Smooth muscle cell (in vitro differentiated cells): ENCODE results near the gene RBM44. TPM values are rescaled to one million over a fixed set of nuclear protein-coding genes. Genes with fewer than 3 reads are reported as not detected.

Experiments
- DNase-seq: peaks from one replicate; lab custom pipeline; 2025; ENCODE audit not compliant: unreplicated experiment; lab: John Stamatoyannopoulos, UW
- H2AFZ ChIP-seq: fragments of 200-600 bp; sonication (generic); 2 replicates; pipeline ENCODE4 v1.6.0; 2016; ENCODE audit warnings: antibody characterized with exemption, low read depth, mild to moderate bottlenecking
- H3F3A ChIP-seq: fragments of 200-600 bp; sonication (generic); 2 replicates; pipeline ENCODE4 v1.6.0; 2017; ENCODE audit warnings: antibody characterized with exemption, low read depth
- H3K27ac ChIP-seq: fragments of 200-600 bp; sonication (generic); 2 replicates; pipeline ENCODE4 v1.5.1; 2016; ENCODE audit warnings: low read depth, mild to moderate bottlenecking
- H3K27me3 ChIP-seq: fragments of 200-600 bp; sonication (generic); 2 replicates; pipeline ENCODE4 v1.6.1; 2016; ENCODE audit warnings: low read depth, mild to moderate bottlenecking
- H3K36me3 ChIP-seq: fragments of 200-600 bp; sonication (generic); 2 replicates; pipeline ENCODE4 v1.5.1; 2016; ENCODE audit warnings: low read depth
- H3K4me1 ChIP-seq: fragments of 200-600 bp; sonication (generic); 2 replicates; pipeline ENCODE4 v1.5.1; 2016; ENCODE audit warnings: low read depth
- H3K4me2 ChIP-seq: fragments of 200-600 bp; sonication (generic); 2 replicates; pipeline ENCODE4 v1.6.0; 2016; ENCODE audit warnings: mild to moderate bottlenecking
- H3K4me3 ChIP-seq: fragments of 200-600 bp; sonication (generic); 2 replicates; pipeline ENCODE4 v1.5.1; 2016; ENCODE audit warnings: mild to moderate bottlenecking
- H3K79me2 ChIP-seq: fragments of 200-600 bp; sonication (generic); 2 replicates; pipeline ENCODE4 v1.6.0; 2016; ENCODE audit warnings: low read depth, mild to moderate bottlenecking
- H3K9ac ChIP-seq: fragments of 200-600 bp; sonication (generic); 2 replicates; pipeline ENCODE4 v1.6.0; 2016; ENCODE audit warnings: low read depth
- H3K9me3 ChIP-seq: fragments of 200-600 bp; sonication (generic); replicated peaks from 2 replicates; pipeline ENCODE4 v1.5.1; 2016; ENCODE audit warnings: low read depth
- H4K20me1 ChIP-seq: fragments of 200-600 bp; sonication (generic); 2 replicates; pipeline ENCODE4 v1.6.0; 2016; ENCODE audit warnings: low read depth
- WGBS: methylation state at CpG from one replicate; pipeline ENCODE4 v1.1.7; 2016; ENCODE audit warnings: low lambda C conversion rate; 5-methylcytosine and 5-hydroxymethylcytosine counted together
- polyA plus RNA-seq: library from polyadenylated mRNA; unstranded; fragments of >200 nt; fragmentation: Nextera tagmentation; extraction: Ambion mirVana; gene quantifications from 2 replicates; pipeline ENCODE4 v1.2.1, GENCODE V29; 2016
- total RNA-seq: library from RNA; depleted of rRNA; stranded (reverse); fragments of >200 nt; gene quantifications from 2 replicates; pipeline ENCODE4 v1.2.3, GENCODE V29; 2014
- TF ChIP-seq, protein P1 (sequence below): fragments of 200-600 bp; sonication (generic); IDR thresholded peaks from 2 replicates; pipeline ENCODE4 v1.5.1; 2017; ENCODE audit warnings: borderline replicate concordance, mild to moderate bottlenecking, antibody characterized with exemption; ENCODE audit not compliant: insufficient read depth, poor library complexity, severe bottlenecking

RBM44 gene
- total and polyA plus RNA-seq, 2 experiments from 2014 or later: 0.15 to 1.2 TPM

DNA sequence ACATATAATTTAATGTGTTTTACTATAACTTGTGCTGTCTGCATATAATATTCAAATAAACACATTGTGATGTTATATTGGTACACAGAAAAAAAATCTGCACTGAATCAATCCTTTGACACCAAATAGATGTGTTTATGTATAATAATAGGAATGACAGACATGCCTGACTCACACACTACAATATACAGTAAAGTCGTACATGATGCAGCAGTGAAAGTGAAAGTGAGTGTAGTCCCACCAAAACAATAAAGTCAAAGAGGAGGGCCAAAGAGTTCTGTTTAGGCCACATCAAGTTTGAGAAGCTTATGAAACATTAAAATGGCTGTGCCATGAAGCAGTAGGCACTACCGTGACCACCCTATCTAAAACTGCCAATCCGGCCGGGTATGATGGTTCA is 8.2 kb upstream of the RBM44 start:
- Histone ChIP-seq H3K27me3 (no peaks in the 10 kb centered on the region), H3K27ac (no peak overlapping the region), H3K79me2 (no peaks in the 10 kb centered on the region), H3F3A (no peaks in the 10 kb centered on the region), H3K9me3 (peaks cover 6% of the 10 kb centered on the region), H3K4me2 (no peak overlapping the region), H3K9ac (no peak overlapping the region), H3K4me3 (no peak overlapping the region), H2AFZ (no peak overlapping the region), H3K4me1 (no peaks in the 10 kb centered on the region), H4K20me1 (no peaks in the 10 kb centered on the region), H3K36me3 (peaks cover 6% of the 10 kb centered on the region)
- no peak for DNase-seq
- TF ChIP-seq, protein P1, sequence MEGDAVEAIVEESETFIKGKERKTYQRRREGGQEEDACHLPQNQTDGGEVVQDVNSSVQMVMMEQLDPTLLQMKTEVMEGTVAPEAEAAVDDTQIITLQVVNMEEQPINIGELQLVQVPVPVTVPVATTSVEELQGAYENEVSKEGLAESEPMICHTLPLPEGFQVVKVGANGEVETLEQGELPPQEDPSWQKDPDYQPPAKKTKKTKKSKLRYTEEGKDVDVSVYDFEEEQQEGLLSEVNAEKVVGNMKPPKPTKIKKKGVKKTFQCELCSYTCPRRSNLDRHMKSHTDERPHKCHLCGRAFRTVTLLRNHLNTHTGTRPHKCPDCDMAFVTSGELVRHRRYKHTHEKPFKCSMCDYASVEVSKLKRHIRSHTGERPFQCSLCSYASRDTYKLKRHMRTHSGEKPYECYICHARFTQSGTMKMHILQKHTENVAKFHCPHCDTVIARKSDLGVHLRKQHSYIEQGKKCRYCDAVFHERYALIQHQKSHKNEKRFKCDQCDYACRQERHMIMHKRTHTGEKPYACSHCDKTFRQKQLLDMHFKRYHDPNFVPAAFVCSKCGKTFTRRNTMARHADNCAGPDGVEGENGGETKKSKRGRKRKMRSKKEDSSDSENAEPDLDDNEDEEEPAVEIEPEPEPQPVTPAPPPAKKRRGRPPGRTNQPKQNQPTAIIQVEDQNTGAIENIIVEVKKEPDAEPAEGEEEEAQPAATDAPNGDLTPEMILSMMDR: no peak
- WGBS: 90% methylated on average over 4 of the region's 4 CpGs

DNA sequence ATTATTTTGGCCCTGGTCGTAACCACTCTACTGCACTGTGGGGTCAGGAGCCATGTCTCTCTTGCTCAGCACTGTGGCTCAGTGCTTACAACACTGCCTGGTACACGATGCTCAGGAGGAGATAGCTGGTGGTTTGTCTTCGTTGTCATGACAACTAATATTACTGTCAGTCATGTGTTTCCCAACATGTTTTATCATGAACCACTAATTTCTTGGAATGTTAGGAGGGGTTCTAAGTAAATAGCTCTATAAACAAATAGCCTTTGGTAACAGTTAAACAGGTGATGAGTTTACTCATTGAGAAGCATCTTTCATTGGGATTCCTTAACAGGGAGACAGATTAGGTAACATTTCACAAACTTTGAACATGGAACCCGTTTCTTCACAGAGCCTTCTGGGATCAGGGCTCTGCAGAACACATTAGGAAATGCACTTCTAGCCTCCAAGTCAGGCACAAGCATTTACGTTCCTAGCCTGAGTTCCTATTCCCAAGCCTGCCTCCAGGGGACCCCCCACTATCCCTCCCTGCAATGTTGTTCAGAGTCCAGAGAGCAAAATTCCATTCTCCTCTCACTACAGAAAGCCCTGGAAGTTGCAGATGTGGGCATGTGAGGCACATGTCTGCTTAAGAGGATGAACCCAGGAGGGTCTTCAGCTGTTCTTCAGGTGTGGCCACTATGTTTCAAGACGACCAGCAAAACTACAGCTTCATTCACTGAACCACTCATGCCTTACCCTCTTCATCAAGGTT is 6.4 kb upstream of the RBM44 start:
- no peak overlapping the region for H3K4me2 ChIP-seq
- no peak for DNase-seq
- H3F3A ChIP-seq: no peaks in the 10 kb centered on the region
- H3K79me2 ChIP-seq: no peaks in the 10 kb centered on the region
- H3K27ac ChIP-seq: no peak overlapping the region
- H2AFZ ChIP-seq: no peak overlapping the region
- no peaks in the 10 kb centered on the region for H3K27me3 ChIP-seq
- H3K36me3 ChIP-seq: peaks cover 5% of the 10 kb centered on the region
- no peak overlapping the region for H3K9ac ChIP-seq
- no peak overlapping the region for H3K4me3 ChIP-seq
- no peaks in the 10 kb centered on the region for H3K4me1 ChIP-seq
- 75% methylated on average over 6 of the region's 6 CpGs for WGBS
- no peaks in the 10 kb centered on the region for H4K20me1 ChIP-seq
- H3K9me3 ChIP-seq: peaks cover 4% of the 10 kb centered on the region
- TF ChIP-seq, protein P1: no peak

DNA sequence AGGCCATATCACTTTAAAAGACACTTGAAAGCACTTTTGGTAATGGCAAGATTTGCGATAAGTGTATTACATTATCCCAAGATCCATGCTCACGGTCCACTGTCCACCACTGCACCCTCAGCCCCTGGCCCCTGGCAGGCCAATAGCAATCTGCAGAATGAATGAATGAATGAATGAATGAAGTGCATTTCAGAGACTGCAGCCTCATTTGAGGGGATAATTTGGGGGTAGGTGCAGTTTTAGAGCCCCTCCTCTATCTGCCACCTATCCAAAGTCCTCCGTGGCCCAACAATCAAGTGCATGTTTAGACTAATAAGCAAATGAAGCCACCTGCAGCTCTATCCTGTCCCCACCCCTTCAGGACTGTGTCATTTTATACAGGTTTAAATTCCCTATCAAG is 1.3 kb upstream of the RBM44 start:
- H3K27me3 ChIP-seq: no peaks in the 10 kb centered on the region
- no peak overlapping the region for H3K4me3 ChIP-seq
- H3K27ac ChIP-seq: no peak overlapping the region
- no peaks in the 10 kb centered on the region for H3K4me1 ChIP-seq
- no peak overlapping the region for H2AFZ ChIP-seq
- no peaks in the 10 kb centered on the region for H3K36me3 ChIP-seq
- DNase-seq: no peak
- H3F3A ChIP-seq: no peaks in the 10 kb centered on the region
- 92% methylated on average over 3 of the region's 3 CpGs for WGBS
- H3K79me2 ChIP-seq: no peaks in the 10 kb centered on the region
- no peaks in the 10 kb centered on the region for H4K20me1 ChIP-seq
- H3K4me2 ChIP-seq: no peak overlapping the region
- TF ChIP-seq, protein P1: no peak
- H3K9me3 ChIP-seq: no peaks in the 10 kb centered on the region
- H3K9ac ChIP-seq: no peak overlapping the region

DNA sequence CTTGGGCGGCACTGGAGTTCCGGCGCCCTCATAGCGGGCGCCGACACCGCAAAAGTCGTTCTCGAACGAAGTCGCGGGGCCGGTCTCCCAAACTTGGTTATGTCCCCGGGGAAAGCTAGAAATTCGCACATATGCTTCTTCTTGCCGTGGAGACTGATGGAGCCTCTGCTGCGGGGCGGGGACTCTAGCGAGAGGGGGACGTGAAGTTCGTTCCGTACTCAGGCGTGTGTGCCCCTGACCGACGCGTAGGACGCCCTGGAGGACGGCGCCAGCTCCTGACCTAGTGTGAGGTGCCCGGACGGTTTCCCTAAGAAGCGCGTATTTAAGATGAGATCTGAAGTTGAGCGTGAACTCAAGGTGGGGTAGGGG is 465 bp downstream of the RBM44 start:
- H3K27ac ChIP-seq: no peak overlapping the region
- WGBS: 98% methylated on average over 34 of the region's 34 CpGs
- no peak overlapping the region for H2AFZ ChIP-seq
- no peaks in the 10 kb centered on the region for H4K20me1 ChIP-seq
- H3K9ac ChIP-seq: no peak overlapping the region
- H3K36me3 ChIP-seq: no peaks in the 10 kb centered on the region
- H3K4me3 ChIP-seq: no peak overlapping the region
- H3F3A ChIP-seq: no peaks in the 10 kb centered on the region
- no peak overlapping the region for H3K4me2 ChIP-seq
- H3K27me3 ChIP-seq: no peaks in the 10 kb centered on the region
- no peaks in the 10 kb centered on the region for H3K79me2 ChIP-seq
- TF ChIP-seq, protein P1: no peak
- H3K4me1 ChIP-seq: no peaks in the 10 kb centered on the region
- H3K9me3 ChIP-seq: no peaks in the 10 kb centered on the region
- DNase-seq: no peak
